ENCODE results near the gene CST9. TPM values are rescaled to one million over a fixed set of nuclear protein-coding genes. Genes with fewer than 3 reads are reported as not detected.
"Not testable (repeated sequence)": the region's sequence is repeated elsewhere in the genome, so short reads cannot be mapped to it uniquely, and the experiment has no call there.

The CST9 gene
- polyA plus RNA-seq, 3 donors, result not detected

- H3K27ac ChIP-seq (ENCODE audit: low read depth, low read length), result no peak overlapping the region
- 68 to 83% (median 78%) methylated on average over 7 to 8 of the region's 8 CpGs for WGBS, 3 donors
These were observed 33.8 kb upstream of the CST9 start for GRCh38 chr20:23639490-23639958.

- WGBS, 3 donors, result 63 to 70% (median 64%) methylated on average over 9 of the region's 9 CpGs
- H3K27ac ChIP-seq (ENCODE audit: low read depth, low read length), result no peak overlapping the region
These were observed 32.6 kb upstream of the CST9 start for GRCh38 chr20:23638309-23638708.

- H3K27ac ChIP-seq (ENCODE audit: low read depth, low read length), result peak within 1 kb of the TSS; percentile 74
- 0 to 1% (median 1%) methylated on average over 56 to 91 of the region's 92 CpGs for WGBS, 3 donors
These were observed 31.8 kb upstream of the CST9 start, which contains the start of gene CST3 for GRCh38 chr20:23637282-23638221. TSS of gene CST3 (minus strand) at chr20:23637955. CDS start at chr20:23637862, 93 bp downstream.

GRCh38 chr20:23636908-23637281 is 31.2 kb upstream of the CST9 start:
- H3K27ac ChIP-seq (ENCODE audit: low read depth, low read length), result peak overlapping the region; percentile 74
- 21 to 26% (median 22%) methylated on average over 4 of the region's 4 CpGs for WGBS, 3 donors

- no peak overlapping the region for H3K27ac ChIP-seq (ENCODE audit: low read depth, low read length)
- whole genome bisulfite sequencing, 3 donors, result 66 to 76% (median 70%) methylated on average over 19 of the region's 19 CpGs
These were observed 30.6 kb upstream of the CST9 start for GRCh38 chr20:23636182-23636907.

- H3K27ac ChIP-seq (ENCODE audit: low read depth, low read length), result not testable (repeated sequence)
- WGBS, 3 donors, result 67 to 79% (median 79%) methylated on average over 1 of the region's 2 CpGs
These were observed 30.0 kb upstream of the CST9 start for GRCh38 chr20:23635768-23636090.

- 60 to 71% (median 60%) methylated on average over 12 of the region's 12 CpGs for WGBS, 3 donors
- no peak overlapping the region for H3K27ac ChIP-seq (ENCODE audit: low read depth, low read length)
These were observed 29.5 kb upstream of the CST9 start for GRCh38 chr20:23634985-23635767.

- WGBS, 3 donors, result 77 to 86% (median 84%) methylated on average over 8 of the region's 8 CpGs
- H3K27ac ChIP-seq (ENCODE audit: low read depth, low read length), result no peak overlapping the region
These were observed 28.5 kb upstream of the CST9 start for GRCh38 chr20:23634044-23634801.

GRCh38 chr20:23632711-23633573 is 27.2 kb upstream of the CST9 start:
- H3K27ac ChIP-seq (ENCODE audit: low read depth, low read length), result no peak overlapping the region
- WGBS, 3 donors, result 73 to 80% (median 76%) methylated on average over 8 of the region's 8 CpGs

GRCh38 chr20:23631981-23632710 is 26.4 kb upstream of the CST9 start:
- no peak overlapping the region for H3K27ac ChIP-seq (ENCODE audit: low read depth, low read length)

GRCh38 chr20:23631226-23631822 is 25.6 kb upstream of the CST9 start:
- H3K27ac ChIP-seq (ENCODE audit: low read depth, low read length), result no peak overlapping the region
- 96 to 97% (median 97%) methylated on average over 9 of the region's 9 CpGs for WGBS, 3 donors

More at GRCh38 chr20:23631981-23632710, 26.4 kb upstream of the CST9 start:
- WGBS, 3 donors, result 60 to 87% (median 63%) methylated on average over 12 of the region's 12 CpGs

- WGBS, 3 donors, result 72 to 91% (median 90%) methylated on average over 4 of the region's 4 CpGs
- no peak overlapping the region for H3K27ac ChIP-seq (ENCODE audit: low read depth, low read length)
These were observed 24.7 kb upstream of the CST9 start for GRCh38 chr20:23630392-23630849.

- H3K27ac ChIP-seq (ENCODE audit: low read depth, low read length), result peak overlapping the region; percentile 31
- WGBS, 3 donors, result 54 to 74% (median 65%) methylated on average over 12 of the region's 12 CpGs
These were observed 24.1 kb upstream of the CST9 start for GRCh38 chr20:23629542-23630391.

GRCh38 chr20:23629017-23629541 is 23.4 kb upstream of the CST9 start:
- 49 to 63% (median 56%) methylated on average over 7 of the region's 7 CpGs for WGBS, 3 donors
- peak overlapping the region; percentile 31 for H3K27ac ChIP-seq (ENCODE audit: low read depth, low read length)
